Testis (tissue), 3 donors: ENCODE results near the gene CLPX. TPM values are rescaled to one million over a fixed set of nuclear protein-coding genes. Genes with fewer than 3 reads are reported as not detected.

ENCODE experiments used
- DNase-seq: peaks from one replicate; pipeline ENCODE4 v3.0.0-alpha.2; 2019
- H3K27ac ChIP-seq, 2 donors: fragments of 200-600 bp; sonication (generic); one replicate each; pipeline ENCODE4 v1.5.1; 2019
- H3K27me3 ChIP-seq: fragments of 200-600 bp; sonication (generic); one replicate; pipeline ENCODE4 v1.5.1; 2019
- H3K36me3 ChIP-seq: fragments of 200-600 bp; sonication (generic); one replicate; pipeline ENCODE4 v1.5.1; 2017; ENCODE audit warnings: low read depth; ENCODE audit errors: missing control alignments
- H3K4me1 ChIP-seq: fragments of 200-600 bp; sonication (generic); one replicate; pipeline ENCODE4 v1.5.1; 2019
- H3K4me3 ChIP-seq, 2 donors: fragments of 200-600 bp; sonication (generic); one replicate each; pipeline ENCODE4 v1.5.1; 2017 to 2019
- H3K9me3 ChIP-seq: fragments of 200-600 bp; sonication (generic); one replicate; pipeline ENCODE4 v1.5.1; 2017
- POLR2A ChIP-seq: fragments of 450-650 bp; IDR thresholded peaks from one replicate; pipeline ENCODE4 v1.6.1; 2017; ENCODE audit warnings: antibody characterized with exemption, mild to moderate bottlenecking, moderate library complexity
- whole genome bisulfite sequencing, 2 donors: methylation state at CpG; one replicate each; pipeline ENCODE4 v1.1.5; 2018; 5-methylcytosine and 5-hydroxymethylcytosine counted together
- intact Hi-C: fragments of 100-400 bp; cut with DNase I; formaldehyde crosslinking; loops from one replicate; pipeline ENCODE4 v1.15.1; 2023; ENCODE audit warnings: low total_unique reads
- polyA plus RNA-seq: library from polyadenylated mRNA; stranded (reverse); fragments of 350-450 nt; fragmentation: Illumina TruSeq; extraction: RNeasy Lipid Tissue Mini Kit (QIAGEN cat#74804); gene quantifications from one replicate; pipeline ENCODE4 v1.2.3, GENCODE V29; 2014; ENCODE audit warnings: low read depth, low replicate concordance; ENCODE audit not compliant: insufficient read depth
- total RNA-seq, 2 donors: library from RNA; depleted of rRNA; stranded (reverse); fragments of >200 nt; gene quantifications; one replicate each; pipeline ENCODE4 v1.2.3, GENCODE V29; 2016
- TF ChIP-seq, protein P1 (sequence below), 3 experiments: fragments of 450-650 bp in 2 of 3; fragments of 200-600 bp in 1 of 3; sonication (generic) in 1 of 3; IDR thresholded peaks; one replicate each; pipeline ENCODE4 v1.5.1; 2016 to 2019; ENCODE audit warnings: antibody characterized with exemption in 3 of 3, mild to moderate bottlenecking in 2 of 3, moderate library complexity in 1 of 3

Gene CLPX
- total and polyA plus RNA-seq, 3 donors from 2014 or later: 60.4 to 89.4 (median 75.8) TPM

DNA sequence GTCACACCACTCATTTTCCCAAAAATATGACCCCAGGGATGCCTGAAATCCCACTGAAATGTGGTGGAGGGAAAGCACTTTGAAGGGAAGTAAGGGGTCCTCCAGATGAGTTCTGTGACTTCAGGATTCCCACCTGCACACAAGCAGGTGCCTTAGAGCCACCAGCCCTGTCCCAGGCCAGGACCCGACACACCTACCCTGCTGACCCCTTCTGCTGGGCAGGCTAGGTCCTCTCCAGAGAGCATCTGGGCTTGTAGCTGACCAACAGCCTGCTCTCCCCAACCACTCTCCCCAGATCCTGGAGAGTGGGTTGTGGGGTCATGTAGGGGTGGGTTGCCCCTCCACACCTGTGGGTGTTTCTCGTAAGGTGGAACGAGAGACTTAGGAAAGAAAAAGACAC is 41.1 kb upstream of the CLPX start:
- H3K27ac ChIP-seq: no peak overlapping the region
- no peak for DNase-seq
- H3K4me3 ChIP-seq: no peak overlapping the region
- H3K9me3 ChIP-seq: no peaks in the 10 kb centered on the region
- no peaks in the 10 kb centered on the region for H3K4me1 ChIP-seq
- no peaks in the 10 kb centered on the region for H3K36me3 ChIP-seq
- TF ChIP-seq, protein P1, sequence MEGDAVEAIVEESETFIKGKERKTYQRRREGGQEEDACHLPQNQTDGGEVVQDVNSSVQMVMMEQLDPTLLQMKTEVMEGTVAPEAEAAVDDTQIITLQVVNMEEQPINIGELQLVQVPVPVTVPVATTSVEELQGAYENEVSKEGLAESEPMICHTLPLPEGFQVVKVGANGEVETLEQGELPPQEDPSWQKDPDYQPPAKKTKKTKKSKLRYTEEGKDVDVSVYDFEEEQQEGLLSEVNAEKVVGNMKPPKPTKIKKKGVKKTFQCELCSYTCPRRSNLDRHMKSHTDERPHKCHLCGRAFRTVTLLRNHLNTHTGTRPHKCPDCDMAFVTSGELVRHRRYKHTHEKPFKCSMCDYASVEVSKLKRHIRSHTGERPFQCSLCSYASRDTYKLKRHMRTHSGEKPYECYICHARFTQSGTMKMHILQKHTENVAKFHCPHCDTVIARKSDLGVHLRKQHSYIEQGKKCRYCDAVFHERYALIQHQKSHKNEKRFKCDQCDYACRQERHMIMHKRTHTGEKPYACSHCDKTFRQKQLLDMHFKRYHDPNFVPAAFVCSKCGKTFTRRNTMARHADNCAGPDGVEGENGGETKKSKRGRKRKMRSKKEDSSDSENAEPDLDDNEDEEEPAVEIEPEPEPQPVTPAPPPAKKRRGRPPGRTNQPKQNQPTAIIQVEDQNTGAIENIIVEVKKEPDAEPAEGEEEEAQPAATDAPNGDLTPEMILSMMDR (IDR thresholded peaks at IDR 0.05): no peak
- TF ChIP-seq POLR2A: no peak
- intact Hi-C loops: no loop called here
- 88 to 96% methylated on average over 3 of the region's 3 CpGs for WGBS, 2 donors
- H3K27me3 ChIP-seq: no peaks in the 10 kb centered on the region

DNA sequence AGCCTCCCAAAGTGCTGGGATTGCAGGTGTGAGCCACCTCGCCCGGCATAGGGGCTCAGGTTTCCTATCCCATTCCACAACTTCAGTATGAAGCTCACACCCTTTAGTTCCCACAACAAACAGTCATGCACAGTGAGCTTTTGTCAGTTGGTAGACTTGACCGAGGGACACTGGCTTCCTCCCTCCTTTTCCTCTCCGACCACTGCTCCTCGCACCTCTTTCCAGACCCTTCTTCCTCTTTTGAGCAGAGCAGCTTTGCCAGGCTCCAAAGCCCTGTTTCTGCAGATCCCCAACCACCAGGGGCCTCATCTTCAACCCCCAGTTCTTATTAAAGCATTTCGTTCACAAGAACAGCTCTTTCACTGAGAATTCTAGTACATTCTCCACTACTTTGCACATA is 38.9 kb upstream of the CLPX start:
- Histone ChIP-seq H3K4me1 (no peaks in the 10 kb centered on the region), H3K36me3 (no peaks in the 10 kb centered on the region), H3K27ac (no peak overlapping the region), H3K4me3 (no peak overlapping the region), H3K27me3 (no peaks in the 10 kb centered on the region), H3K9me3 (no peaks in the 10 kb centered on the region)
- DNase-seq: no peak
- intact Hi-C loops: no loop called here
- no peak for TF ChIP-seq POLR2A
- TF ChIP-seq, protein P1 (IDR thresholded peaks at IDR 0.05): no peak
- WGBS, 2 donors: 86 to 87% methylated on average over 6 of the region's 6 CpGs

DNA sequence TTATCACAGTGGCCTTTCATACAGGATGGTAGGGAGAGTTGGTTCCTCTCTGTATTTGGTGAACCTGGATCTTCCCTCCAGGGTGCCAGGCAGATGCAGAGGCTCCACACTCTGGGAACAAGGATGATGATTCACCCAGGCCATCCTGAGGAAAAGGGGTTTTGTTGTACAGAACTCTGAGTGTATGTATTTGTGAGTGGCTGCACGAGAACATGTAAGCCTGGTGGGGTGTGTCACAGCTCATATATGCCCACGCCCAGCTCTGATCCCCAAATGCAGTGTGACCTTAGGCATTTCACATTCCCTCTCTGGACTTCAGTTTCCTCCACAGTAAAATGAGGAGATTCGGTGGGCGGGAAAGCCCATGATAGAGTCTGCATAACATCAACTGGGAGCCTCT is 37.7 kb upstream of the CLPX start:
- no peak for DNase-seq
- Histone ChIP-seq H3K36me3 (no peaks in the 10 kb centered on the region), H3K4me3 (no peak overlapping the region), H3K9me3 (no peaks in the 10 kb centered on the region), H3K27ac (no peak overlapping the region), H3K27me3 (no peaks in the 10 kb centered on the region), H3K4me1 (no peaks in the 10 kb centered on the region)
- no peak for TF ChIP-seq POLR2A
- TF ChIP-seq, protein P1 (IDR thresholded peaks at IDR 0.05): no peak
- WGBS, 2 donors: 74 to 84% methylated on average over 4 of the region's 4 CpGs
- intact Hi-C loops: no loop called here

DNA sequence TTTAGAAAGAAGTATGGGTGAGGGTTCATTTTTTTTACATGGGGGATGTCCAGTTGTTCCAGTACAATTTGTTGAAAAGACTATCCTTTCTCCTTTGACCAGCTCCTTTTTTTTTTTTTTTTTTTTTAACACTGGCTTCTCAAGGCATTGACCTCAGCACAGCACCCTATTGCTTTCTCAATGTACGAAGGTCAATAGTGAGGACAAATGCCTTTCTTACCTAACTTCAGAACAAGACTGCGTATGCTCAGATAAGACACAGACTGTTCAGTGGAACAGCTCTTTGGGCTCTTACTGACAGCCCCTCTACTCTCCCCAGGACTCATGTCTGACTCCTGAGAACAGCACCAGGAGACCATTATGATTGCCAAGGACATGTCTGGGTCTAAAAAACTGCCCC is 36.6 kb upstream of the CLPX start:
- DNase-seq: no peak
- Histone ChIP-seq H3K9me3 (no peaks in the 10 kb centered on the region), H3K27me3 (no peaks in the 10 kb centered on the region), H3K4me1 (no peaks in the 10 kb centered on the region), H3K36me3 (no peaks in the 10 kb centered on the region), H3K27ac (no peak overlapping the region), H3K4me3 (no peak overlapping the region)
- TF ChIP-seq POLR2A: no peak
- TF ChIP-seq, protein P1 (IDR thresholded peaks at IDR 0.05): no peak
- WGBS, 2 donors: 65 to 84% methylated on average over 2 of the region's 2 CpGs
- intact Hi-C loops: no loop called here

DNA sequence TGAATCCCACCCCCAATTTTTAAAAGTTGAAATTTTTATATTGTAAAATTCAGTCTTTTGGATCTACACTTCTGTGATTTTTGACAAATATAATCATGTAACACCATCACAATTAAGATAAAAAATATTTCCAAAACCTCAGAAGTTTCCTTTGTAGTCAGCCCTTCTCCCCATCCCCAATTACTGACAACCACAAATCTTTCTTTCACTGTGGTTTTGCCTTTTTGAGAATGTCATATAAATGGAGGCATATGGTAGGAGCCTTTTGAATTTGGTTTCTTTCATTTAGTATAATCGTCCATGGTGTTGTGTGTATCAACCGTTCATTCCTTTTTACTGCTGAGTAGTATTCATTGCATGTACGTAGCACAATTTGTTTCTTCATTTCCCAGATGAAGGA is 34.0 kb upstream of the CLPX start:
- H3K27me3 ChIP-seq: no peaks in the 10 kb centered on the region
- H3K27ac ChIP-seq: no peak overlapping the region
- no peak for DNase-seq
- H3K4me1 ChIP-seq: peaks cover 10% of the 10 kb centered on the region
- H3K9me3 ChIP-seq: no peaks in the 10 kb centered on the region
- WGBS, 2 donors: 78 to 92% methylated on average over 3 of the region's 3 CpGs
- TF ChIP-seq POLR2A: no peak
- TF ChIP-seq, protein P1 (IDR thresholded peaks at IDR 0.05): no peak
- intact Hi-C loops: no loop called here
- no peaks in the 10 kb centered on the region for H3K36me3 ChIP-seq
- no peak overlapping the region for H3K4me3 ChIP-seq
